T follicular helper cell (primary cell): Measurements from ENCODE around the gene GTSF1L.
"Not testable (repeated sequence)": the region's sequence is repeated elsewhere in the genome, so short reads cannot be mapped to it uniquely, and the experiment has no call there.

Source experiments
- DNase-seq: peaks from one replicate; pipeline ENCODE4 v3.0.0-alpha.2; 2020; ENCODE audit warnings: low read depth
- total RNA-seq, 2 experiments: gene quantifications; one replicate each; lab custom pipeline; 2026; lab: John Stamatoyannopoulos, UW

Gene GTSF1L
- total RNA-seq: 0 to 0.06 reads per million in 2 experiments

DNA sequence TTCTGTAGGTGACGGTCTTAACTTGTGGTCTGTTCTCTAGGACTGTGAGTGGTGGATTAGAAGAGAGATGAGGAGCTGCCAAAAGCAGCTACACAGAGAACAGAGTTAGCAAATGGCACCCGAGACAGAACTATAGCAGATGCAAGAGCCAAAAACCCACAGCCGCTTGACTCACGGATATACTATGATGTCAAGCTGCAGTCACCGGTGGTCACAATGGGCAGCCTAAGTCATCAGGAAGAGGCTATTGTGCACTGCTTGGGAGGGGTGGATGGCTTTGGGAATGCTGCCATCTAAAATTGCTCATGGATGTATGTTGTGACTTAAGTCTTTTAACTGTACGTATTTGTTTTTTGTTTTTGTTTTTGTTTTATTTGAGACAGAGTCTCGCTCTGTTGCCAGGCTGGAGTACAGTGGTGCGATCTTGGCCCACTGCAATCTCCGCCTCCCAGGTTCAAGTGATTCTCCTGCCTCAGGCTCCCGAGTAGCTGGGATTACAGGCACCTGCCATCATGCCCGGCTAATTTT is at the start of gene GTSF1L:
TSS of gene GTSF1L (minus strand) at position 192 of the 528 bp plus-strand sequence. CDS start 308 bp downstream, outside the sequence.
- DNase-seq: no peak

DNA sequence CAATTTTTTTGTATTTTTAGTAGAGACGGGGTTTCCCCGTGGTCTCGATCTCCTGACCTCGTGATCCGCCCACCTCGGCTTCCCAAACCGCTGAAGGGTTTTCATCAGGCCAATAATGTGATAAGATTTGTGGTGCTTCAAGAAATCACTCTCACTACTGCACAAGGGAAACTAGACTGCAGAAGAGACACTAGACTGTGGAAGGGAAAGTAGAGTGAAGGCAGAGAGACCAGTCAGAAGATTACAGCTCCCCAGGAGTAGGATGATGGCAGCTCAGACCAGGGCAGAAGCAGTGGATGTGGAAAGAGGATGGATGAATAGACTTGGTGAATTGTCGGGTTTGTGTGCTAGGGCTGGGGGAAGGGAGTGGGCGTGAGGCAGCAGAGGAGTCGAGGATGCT is 48.0 kb upstream of the GTSF1L start:
- no peak for DNase-seq

DNA sequence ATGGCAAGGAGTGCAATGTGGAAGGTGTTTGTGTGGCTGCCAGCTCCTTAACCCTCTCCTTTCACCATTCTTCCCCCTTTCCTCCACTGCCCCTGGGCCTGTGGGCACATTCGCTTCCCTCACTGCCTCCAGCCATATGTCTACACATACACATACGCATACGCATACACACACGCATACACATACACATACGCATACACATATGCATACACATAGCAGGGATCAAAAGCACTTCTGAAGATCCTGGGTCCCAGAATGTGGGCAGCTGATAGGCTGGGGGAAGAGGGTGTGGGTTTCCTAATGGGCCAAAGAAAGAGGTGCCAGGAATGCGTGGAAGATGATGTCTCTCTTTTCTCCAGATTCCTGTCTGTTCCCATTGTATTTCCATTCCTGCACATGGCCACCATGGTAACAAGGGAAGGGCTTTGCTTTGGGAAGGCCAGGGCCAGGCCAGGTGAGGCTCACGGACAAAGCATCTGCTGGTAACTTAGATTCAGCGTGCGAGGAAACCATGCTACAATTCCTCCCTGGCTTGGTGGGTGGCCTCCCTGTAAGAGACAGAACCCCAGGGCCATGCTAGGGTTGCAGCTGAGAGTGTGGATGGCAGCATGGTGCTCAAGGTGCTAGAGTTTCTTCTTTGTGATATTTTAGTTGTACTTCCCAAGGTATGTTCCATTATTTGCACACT is 44.8 kb upstream of the GTSF1L start:
- no peak for DNase-seq

DNA sequence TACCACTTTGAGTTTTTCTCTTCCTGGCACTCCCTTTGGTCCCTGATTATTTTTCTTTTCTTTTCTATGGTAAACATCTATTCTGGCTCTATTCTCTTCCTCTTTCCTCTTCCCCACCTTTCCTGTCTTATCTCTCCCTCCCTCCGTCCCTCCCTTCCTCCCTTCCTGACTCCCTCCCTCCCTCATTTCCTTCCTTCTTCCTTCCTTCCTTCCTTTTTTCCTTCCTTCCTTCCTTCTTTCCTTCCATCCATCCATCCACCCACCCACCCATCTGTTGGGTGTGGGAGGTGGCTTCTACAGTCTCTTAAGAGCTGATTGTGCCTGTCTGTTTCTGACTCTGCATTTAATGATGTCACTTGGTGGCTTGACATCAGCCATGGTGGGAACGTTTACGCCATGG is 43.5 kb upstream of the GTSF1L start:
- no peak for DNase-seq

DNA sequence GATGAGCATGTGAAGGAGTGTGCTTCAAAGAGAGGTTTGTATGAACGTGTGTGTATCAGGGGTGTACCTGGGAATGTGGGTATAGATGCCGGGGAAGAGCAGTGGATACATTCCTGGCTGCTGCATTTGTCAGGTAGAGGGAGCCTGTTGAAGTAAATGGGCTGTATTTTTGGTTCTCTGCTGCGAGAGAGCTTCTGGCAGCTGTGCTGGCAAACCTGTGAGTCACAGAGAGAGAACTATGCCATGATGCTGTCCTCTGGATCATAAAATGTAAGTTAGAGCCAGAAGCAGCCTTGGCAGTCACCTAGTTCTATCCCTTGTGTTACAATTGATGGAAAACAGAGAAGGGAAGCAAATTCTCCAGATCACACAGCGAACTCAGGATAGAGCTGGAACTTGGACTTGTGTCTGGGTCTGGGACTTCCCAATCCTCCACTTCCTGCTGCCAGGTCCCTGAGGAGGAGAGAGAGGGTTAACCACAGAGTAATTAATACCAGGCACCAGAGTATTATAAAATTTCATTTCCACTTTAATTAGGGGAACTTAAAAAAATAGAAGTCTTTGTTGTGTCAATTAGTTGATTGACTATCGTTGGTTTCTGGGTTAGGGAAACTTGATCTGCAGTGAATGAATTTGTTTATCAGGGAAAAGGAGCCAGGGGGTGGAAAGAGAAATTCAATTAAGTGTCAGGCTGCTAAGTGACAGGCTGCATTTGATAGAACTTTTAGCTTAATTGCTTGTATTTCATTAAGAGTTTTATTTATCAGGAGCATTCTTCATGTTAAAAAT is 41.1 kb upstream of the GTSF1L start:
- DNase-seq: no peak

DNA sequence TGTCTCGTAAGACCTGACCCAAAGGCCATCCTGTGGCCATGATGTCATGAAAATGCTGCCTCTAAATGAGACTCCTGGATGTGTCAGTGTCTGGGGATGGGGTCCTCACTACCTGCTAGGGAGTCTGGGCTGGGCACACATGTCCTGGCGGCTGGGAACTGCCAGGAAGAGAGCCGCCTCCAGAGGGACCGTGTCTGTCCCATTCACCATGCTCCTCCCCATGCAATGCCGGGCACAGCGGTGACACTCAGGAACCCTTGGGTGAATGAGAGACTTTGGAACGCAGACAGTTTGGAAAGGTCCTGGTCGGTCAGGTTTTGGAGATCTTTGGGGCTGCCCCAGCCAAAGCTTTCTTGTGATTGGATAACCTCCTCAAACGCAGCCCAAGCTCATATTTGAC is 40.1 kb upstream of the GTSF1L start:
- DNase-seq: no peak

DNA sequence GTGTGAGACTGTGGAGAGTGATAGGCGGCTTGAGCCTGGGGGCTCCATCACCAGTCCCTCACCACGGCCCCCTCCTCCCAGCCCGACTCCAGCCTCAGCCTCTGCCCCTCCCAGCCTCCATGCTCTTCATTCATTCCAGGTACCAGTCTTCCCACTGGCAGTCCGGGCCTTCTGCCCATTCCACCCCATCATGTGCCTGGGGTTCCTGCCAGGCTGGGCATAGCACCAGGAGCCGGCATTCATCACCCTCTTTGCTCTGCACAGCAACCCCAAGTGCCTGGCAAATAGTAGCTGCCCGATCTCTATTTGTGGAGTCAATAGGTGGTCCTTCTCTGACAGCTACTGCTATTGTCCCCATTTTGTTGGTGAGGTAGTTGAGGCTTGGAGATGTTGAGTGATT is 39.6 kb upstream of the GTSF1L start:
- DNase-seq: no peak

DNA sequence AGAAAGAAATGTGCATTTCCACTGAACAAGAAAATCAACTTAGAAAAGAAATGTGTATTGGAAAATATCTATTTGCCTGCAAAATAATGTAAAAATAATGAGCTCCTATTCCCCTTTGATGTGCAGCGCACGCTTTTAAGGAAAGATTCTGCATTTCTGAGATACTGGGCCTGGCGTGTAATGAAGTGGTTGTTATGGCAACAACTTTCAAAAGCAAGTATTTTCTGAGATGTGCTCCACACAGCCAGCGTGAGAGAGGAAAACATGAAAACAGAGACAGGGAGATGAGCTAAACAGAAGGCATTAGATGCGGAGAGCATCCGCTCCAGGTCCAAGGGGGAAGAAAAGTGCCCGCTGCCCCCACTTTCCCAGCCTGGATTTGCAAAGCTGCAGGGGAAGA is 39.1 kb upstream of the GTSF1L start:
- no peak for DNase-seq

DNA sequence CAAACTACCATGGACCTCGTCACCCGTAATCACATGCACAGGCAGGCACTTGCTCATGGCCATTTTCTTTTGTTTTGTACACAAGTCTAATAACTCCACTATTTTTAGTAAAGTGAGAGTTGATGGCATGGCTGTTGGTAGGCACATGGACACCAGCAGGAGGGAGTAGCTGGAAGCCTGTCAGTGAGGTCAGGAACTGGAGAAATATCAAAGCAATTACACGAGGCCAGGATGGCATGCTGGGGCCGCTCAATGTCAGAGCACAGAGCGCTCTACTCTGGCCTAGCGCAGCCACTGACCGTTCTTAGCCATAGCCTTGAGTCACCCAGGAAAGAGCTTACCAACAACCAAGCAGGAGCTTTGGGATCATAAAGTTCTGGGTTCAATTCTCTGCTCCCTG is 36.1 kb upstream of the GTSF1L start:
- DNase-seq: no peak

DNA sequence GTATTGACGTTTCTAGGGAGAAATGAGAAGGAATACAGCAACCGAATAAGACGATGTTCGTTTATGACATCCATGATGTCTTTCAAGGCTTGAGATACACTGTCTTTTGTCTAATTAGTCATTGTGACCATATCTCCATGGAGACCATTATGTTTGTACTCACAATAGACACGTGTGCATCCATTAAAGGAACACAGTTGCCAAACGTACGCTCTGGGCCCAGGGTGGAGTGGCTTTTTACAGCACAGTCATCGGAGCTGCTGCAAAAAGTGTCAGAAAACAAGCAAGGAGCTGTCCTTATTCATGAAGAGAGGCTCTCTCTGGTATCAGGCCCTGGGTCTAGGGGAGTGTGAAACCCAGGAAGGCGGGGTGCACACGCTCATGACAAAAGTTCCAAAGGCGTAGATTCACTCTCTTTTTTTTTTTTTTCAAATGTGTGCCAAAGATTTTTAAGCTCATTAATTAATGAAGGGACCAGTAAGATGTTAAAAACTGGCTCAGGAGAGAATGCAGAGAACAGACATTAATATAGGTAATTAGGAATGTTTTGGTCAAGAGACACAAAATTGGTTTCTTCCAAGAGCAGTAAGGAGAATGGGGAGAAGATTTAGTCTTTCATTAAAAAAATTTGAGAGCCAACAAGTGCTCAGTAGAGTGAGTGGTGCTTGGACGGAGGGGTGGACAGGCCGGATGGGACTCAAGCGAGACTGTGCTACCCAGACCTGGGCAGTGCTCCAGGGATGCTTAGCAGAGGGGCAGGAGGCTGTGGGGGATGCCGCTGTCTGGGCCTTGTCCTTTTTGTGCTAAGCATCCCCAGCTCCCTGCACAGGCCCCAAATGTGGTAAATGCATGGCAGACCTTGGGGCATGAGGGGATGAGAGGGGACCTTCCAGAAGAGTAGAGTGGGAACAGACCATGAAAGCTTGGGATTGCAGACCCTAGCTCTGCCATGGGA is 34.9 kb upstream of the GTSF1L start:
- no peak for DNase-seq

DNA sequence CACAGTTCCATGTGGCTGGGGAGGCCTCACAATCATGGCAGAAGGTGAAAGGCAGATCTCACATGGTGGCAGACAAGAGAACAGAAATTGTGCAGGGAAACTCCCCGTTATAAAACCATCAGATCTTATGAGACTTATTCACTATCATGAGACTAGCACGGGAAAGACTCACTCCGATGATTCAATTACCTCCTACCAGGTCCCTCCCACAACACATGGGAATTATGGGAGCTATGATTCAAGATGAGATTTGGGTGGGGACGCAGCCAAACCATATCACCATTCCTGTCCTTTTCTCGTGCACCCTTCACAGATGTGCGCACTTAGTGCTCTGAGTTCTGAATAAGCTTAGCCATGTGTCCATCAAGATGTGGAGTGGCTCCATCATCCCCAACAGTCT is 31.1 kb upstream of the GTSF1L start:
- DNase-seq: not testable (repeated sequence)

DNA sequence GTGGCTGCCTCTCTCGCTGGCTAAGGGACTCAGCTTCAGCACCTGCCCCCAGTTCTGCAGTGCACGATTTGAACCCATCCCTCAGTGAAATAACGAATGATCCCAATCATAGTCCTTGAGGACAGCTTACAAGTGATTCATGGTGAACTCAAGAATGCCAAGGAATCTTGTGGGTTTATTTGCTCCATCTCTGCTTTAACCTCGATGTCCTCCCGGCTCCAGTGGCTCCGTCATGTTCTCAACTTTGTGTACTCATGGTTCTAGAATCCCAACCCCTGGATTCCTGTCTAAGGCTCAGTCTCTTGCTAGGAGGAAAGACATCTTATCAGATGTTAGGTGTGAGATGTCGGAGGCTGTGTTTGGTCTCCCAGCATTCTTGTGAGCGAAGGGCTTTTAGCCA is 29.0 kb upstream of the GTSF1L start:
- DNase-seq: no peak

DNA sequence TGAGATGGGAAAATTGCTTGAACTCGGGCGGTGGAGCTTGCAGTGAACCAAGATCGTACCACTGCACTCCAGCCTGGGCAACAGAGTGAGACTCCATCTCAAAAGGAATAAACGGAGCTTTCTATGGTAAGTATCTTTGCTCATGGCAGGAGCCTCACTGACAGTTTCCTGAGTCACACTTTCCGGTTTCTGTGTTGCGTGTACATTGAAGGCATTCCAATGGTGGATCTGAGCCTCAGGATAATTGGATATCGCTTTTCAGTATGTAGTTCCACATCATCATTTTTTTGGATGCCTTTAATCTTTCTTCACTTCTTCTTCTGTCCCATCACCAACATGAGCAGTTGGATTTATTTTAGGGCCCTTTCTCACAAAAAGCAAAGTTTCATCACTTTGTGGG is 28.6 kb upstream of the GTSF1L start:
- DNase-seq: no peak

DNA sequence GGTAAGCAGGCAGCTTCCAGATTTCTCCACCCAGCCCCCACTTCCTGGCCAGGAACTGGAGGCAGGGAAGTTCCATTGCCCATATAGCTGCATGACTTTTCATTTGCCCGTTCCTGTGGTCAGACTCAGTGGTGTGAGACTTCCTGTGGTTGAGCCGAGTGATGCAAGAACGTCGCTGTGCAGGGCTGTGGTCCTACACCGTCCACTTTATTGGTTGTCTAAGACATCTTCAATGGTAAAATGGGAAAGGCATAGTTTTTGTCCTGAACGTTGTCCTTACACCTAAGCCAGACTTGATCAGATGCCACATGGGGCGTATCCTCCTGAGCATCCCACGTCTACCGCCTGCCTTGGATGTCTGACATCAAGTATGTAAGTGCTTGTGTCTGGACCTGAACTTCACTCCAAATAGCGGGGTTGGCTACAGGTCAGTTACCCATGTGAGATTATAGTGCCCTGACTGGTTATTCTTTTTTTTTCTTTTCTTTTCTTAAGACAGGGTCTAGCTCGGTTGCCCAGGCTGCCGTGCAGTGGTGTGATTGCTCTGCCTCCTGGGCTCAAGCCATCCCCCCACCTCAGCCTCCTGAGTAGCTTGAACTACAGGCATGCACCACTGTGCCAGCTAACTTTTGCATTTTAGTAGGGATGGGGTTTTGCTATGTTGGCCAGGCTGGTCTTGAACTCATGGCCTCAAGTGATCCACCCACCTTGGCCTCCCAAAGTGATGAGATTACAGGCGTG is 25.9 kb upstream of the GTSF1L start:
- no peak for DNase-seq

DNA sequence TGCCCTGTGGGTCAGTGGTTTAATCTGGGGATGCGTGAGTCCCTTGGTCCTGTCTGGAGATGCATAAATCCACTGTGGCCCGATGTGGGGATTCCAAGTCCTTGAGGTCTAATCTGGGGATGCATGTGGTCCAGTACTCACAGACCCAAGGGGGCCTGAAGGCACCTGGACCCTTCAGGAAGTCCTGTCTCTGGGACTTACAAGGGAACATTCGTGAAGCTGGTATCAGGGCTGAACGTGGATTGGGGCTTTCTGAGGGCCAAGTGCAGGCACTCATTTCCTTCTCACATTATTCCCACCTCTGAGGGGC is 25.2 kb upstream of the GTSF1L start:
- DNase-seq: no peak

DNA sequence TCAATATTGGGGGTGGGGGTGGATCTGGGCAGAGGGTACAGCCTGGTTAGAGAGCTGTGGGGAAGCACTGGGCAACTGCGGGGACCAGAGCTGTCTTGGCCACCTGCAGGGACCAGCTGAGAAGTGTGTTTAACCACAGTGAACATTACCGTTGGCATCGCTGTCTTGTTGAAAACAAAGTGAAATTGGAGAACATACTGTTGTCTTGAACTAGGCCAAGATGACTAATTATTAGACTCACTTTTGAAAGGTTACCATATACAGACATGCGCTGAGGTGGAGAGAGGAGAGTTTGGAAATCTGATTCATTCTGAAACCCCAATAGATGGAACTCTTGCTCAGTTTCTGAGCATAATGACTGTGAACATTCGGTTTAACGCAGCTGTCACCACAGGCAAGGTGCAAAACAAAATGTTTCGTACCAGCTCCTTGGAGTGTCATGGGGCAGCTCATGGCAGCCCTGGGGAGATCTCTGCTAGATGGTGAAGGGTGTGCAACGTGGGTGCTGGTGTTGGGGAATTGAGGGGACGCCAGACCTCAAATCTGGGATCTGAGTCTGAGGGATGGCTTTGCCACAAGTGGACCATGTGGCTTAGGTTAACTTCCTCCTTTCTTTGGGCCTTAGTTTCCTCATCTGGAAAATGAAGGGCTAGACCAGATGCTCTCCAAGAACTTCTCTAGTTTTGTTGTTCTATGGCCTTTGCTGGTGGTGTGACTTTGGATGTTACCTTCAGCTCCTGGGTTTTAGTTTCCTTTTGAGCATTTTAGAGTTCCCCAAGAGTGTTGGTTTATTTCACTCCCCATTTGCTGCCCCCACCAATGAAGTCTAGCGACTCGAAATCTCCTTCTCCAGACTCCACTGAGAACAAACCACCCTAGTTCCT is 24.6 kb upstream of the GTSF1L start:
- DNase-seq: no peak

DNA sequence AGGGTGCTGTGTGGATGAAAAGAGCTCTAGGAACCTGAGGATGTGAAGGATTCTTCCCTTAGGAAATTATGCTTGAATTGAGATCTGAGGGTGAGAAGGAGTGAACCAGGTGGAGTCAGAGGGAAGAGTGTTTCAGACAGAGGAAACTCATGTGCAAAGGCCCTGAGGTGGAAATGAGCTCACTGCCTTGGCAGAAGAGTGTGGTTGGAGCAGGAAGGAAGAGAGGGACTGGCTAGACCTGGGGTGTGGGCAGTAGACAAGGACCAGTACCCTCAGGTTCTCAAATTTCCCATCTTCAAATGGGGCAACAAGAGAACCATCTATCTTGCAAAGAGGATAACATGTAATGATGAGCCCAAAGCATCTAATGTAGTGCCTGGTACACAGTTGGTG is 24.0 kb upstream of the GTSF1L start:
- DNase-seq: no peak

DNA sequence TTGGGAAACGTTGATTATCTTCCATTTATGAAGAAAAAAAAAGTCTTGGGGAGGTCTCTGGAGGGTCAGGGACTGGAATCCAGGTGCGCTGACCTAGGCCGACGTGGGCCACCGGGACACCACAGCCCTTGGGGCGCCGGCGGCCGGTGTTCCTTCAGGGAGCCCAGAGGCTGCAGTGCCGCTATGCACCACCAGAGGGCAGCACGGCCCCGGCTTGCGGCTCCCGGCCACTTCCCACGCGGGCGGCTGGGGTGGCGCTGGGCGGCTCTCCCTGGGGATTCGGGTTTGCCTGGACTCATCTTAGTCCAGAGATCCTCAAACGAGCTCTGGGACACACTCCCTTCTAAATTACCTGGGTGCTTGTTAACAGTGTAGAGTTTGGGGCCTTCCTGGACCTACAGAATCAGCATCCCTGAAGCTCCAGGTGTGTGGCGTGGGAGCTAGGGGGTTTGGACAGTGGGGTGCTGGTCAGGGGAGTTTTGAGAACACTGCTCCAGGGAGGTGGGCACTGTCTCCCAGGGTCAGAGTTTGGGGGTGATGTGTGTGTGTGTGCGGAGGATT is 23.0 kb upstream of the GTSF1L start:
- peak; percentile 67 for DNase-seq

DNA sequence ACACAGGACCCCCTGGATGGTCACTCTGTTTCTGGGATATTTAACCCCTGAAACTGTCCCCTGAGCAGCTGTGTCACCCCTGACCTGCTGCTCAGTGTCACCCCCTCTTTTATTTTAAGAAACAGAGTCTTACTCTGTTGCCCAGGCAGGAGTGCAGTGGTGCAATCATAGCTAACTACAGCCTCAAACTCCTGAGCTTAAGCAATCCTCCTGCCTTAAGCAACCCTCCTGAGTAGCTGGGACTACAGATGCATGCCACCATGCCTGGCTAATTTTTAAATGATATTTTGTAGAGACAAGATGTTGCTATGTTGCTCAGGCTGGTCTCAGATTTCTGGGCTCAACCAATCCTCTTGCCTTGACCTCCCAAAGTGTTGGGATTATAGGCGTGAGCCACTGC is 21.5 kb upstream of the GTSF1L start:
- DNase-seq: no peak
